HUES6 (cell line): Measurements from ENCODE around the gene PITPNC1.
"Not testable (repeated sequence)": the region's sequence is repeated elsewhere in the genome, so short reads cannot be mapped to it uniquely, and the experiment has no call there.

ENCODE experiments used
- H3K27ac ChIP-seq: 2 replicates; pipeline ENCODE4 v1.7.0; 2013; ENCODE audit warnings: low read depth, mild to moderate bottlenecking, low read length, inconsistent platforms
- H3K27me3 ChIP-seq: 2 replicates; pipeline ENCODE4 v1.6.1; 2013; ENCODE audit warnings: low read length; ENCODE audit not compliant: control insufficient read depth, insufficient read depth
- H3K36me3 ChIP-seq: 2 replicates; pipeline ENCODE4 v1.6.1; 2013; ENCODE audit warnings: low read length; ENCODE audit not compliant: control insufficient read depth, insufficient read depth
- H3K4me1 ChIP-seq: 2 replicates; pipeline ENCODE4 v1.6.1; 2013; ENCODE audit warnings: low read length; ENCODE audit not compliant: control insufficient read depth, insufficient read depth
- H3K4me3 ChIP-seq: 2 replicates; pipeline ENCODE4 v1.5.1; 2013; ENCODE audit warnings: low read depth, low read length
- H3K9ac ChIP-seq: one replicate; pipeline ENCODE4 v1.6.1; 2013; ENCODE audit warnings: mild to moderate bottlenecking, low read length
- H3K9me3 ChIP-seq: 2 replicates; pipeline ENCODE4 v1.6.1; 2013; ENCODE audit warnings: low read depth, low read length; ENCODE audit not compliant: control insufficient read depth, insufficient read depth

Gene PITPNC1

DNA sequence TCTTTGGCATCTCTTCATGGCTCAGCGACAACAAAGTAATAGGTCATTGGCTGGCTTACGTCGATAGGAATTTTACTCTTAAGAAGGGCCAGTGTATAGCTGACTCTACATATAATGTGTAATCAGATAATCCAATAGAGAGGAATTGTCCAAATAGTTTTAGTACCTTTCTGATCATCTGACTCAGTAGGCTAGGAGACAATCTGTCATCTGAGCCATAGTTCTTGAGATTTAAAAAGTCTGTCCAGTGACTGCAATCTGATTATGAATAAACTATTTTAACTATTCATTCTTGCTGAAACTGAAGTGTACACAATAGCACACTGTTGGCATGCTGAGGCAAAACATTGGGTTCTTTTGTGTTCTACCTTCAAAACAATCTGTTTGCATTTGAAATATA lies 319.3 kb downstream of the PITPNC1 start:
- H3K9me3 ChIP-seq, result no peaks in the 10 kb centered on the region
- H3K9ac ChIP-seq, result no peak overlapping the region
- no peak overlapping the region for H3K4me3 ChIP-seq
- H3K27ac ChIP-seq, result no peak overlapping the region
- H3K27me3 ChIP-seq, result no peaks in the 10 kb centered on the region
- H3K36me3 ChIP-seq, result no peaks in the 10 kb centered on the region
- H3K4me1 ChIP-seq, result peaks cover 3% of the 10 kb centered on the region; the same call in 1 of the 2 replicates

DNA sequence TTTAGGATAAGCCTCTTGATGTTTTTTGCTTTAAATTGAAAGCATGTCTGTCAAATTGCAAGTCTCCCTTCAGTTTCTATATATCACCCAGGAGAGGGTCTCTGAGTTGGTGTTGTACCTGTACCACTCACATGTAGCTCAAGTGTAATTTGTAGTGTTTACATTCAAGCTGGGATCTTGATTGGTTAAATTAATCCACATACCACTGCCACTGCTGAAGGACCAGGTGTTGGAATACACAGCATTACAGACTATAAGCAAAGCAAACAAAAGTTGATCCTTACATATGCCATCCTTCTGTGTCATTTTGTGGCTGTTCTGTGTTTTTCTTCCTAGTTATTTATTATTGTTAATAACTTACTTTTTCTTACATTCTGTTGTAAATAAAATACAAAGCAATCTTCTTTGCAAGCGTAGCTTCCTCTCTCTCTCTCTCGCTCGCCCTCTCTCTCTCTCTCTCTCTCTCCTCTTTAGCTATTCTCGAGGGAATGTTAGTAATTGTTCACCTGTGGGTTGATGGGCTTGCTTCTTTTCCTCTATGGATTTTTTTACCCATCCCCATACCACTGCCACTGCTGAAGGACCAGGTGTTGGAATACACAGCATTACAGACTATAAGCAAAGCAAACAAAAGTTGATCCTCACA lies 319.9 kb downstream of the PITPNC1 start:
- Histone ChIP-seq H3K27me3 (no peaks in the 10 kb centered on the region), H3K4me3 (no peak overlapping the region), H3K36me3 (no peaks in the 10 kb centered on the region), H3K4me1 (peaks cover 3% of the 10 kb centered on the region; the same call in 1 of the 2 replicates), H3K9me3 (no peaks in the 10 kb centered on the region), H3K9ac (no peak overlapping the region), H3K27ac (no peak overlapping the region)

DNA sequence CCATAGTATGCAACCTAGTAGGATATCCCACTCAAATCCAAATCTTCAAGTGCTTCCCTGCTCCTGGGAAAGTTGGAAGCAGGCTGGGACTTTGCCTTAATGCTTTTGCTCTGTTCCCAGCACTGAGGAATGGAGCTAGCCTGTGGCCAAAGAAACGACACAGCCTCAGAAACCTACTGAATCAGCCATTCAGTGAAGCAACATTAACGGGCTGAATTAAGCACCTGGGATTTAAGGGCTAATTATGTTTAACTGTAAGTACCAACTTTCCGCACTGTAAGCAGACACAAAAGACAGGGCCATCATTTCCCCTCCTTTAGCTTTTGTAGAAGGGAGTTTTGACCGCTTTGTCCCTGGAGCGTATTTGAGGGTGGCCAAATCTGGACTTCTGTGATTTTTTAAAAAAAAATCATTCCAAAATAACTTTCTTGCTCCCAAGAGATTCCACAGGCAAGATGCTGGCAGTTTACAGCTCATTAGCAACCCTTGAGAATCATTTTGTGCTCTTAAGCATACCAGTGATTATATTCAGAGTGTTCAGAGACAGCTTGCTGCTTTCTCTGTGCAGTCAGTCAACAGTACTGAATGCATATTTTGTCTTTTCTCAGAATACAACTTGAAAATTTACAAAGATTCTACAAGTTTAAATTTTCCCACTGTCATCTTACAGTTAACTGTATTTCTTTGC lies 323.1 kb downstream of the PITPNC1 start:
- Histone ChIP-seq H3K4me1 (peaks cover 3% of the 10 kb centered on the region; the same call in 1 of the 2 replicates), H3K9ac (no peak overlapping the region), H3K9me3 (no peaks in the 10 kb centered on the region), H3K36me3 (no peaks in the 10 kb centered on the region), H3K27me3 (no peaks in the 10 kb centered on the region), H3K4me3 (no peak overlapping the region), H3K27ac (no peak overlapping the region)

- Histone ChIP-seq H3K36me3 (no peaks in the 10 kb centered on the region), H3K4me1 (peaks cover 3% of the 10 kb centered on the region; the same call in 1 of the 2 replicates), H3K9me3 (no peaks in the 10 kb centered on the region), H3K27ac (no peak overlapping the region), H3K4me3 (no peak overlapping the region), H3K9ac (no peak overlapping the region), H3K27me3 (no peaks in the 10 kb centered on the region)
Observed at GRCh38 chr17:67700725-67701119, 323.6 kb downstream of the PITPNC1 start.

DNA sequence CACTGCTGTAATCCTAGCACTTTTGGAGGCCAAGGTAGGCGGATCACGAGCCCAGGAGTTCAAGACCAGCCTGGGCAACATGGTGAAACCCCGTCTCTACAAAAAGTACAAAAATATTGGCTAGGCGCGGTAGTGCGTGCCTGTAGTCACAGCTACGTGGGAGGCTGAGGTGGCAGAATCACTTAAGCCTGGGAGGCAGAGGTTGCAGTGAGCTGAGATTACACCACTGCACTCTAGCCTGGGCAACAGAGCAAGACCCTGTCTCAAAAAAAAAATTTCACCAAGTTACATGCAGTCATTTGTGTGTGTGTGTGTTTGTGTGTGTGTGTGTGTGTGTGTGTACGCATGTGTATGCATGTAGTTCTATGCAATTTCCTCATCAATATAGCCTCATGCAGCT lies 325.8 kb downstream of the PITPNC1 start:
- not testable (repeated sequence) for H3K36me3 ChIP-seq, H3K9me3 ChIP-seq, H3K4me1 ChIP-seq, H3K4me3 ChIP-seq, H3K9ac ChIP-seq, H3K27me3 ChIP-seq, H3K27ac ChIP-seq

DNA sequence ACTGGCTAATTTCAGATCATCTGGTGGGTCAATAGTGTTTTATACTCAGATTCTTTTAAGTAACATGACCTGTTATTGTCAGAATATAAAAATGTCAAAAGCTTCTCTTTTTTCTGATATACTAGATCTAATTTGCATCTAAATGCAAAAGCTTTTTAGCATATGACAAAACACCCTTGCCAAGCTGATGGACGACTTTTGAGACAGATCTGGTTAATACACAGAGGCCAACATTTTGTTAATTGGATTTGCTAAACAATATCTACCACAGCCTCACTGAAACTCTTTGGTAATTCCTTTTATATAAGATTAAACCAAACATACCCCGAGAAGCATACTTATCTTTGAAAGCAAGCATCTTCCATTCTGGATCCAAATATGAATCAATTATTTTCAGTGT lies 330.4 kb downstream of the PITPNC1 start:
- H3K4me1 ChIP-seq, result peaks cover 4% of the 10 kb centered on the region; the same call in 1 of the 2 replicates
- no peaks in the 10 kb centered on the region for H3K9me3 ChIP-seq
- H3K4me3 ChIP-seq, result no peak overlapping the region
- H3K27me3 ChIP-seq, result no peaks in the 10 kb centered on the region
- H3K27ac ChIP-seq, result no peak overlapping the region
- H3K36me3 ChIP-seq, result no peaks in the 10 kb centered on the region
- H3K9ac ChIP-seq, result no peak overlapping the region

GRCh38 chr17:67708378-67708777 lies 331.3 kb downstream of the PITPNC1 start:
- H3K4me1 ChIP-seq, result peaks cover 4% of the 10 kb centered on the region; the same call in 1 of the 2 replicates
- H3K9me3 ChIP-seq, result peaks cover 5% of the 10 kb centered on the region; the same call in 1 of the 2 replicates
- H3K27me3 ChIP-seq, result no peaks in the 10 kb centered on the region
- H3K4me3 ChIP-seq, result no peak overlapping the region
- no peaks in the 10 kb centered on the region for H3K36me3 ChIP-seq
- no peak overlapping the region for H3K27ac ChIP-seq
- no peak overlapping the region for H3K9ac ChIP-seq

- Histone ChIP-seq H3K27me3 (no peaks in the 10 kb centered on the region), H3K4me1 (peaks cover 7% of the 10 kb centered on the region; the same call in 1 of the 2 replicates), H3K36me3 (no peaks in the 10 kb centered on the region), H3K27ac (no peak overlapping the region), H3K4me3 (no peak overlapping the region), H3K9ac (no peak overlapping the region), H3K9me3 (peaks cover 9% of the 10 kb centered on the region; the same call in 1 of the 2 replicates)
Observed at GRCh38 chr17:67711916-67712315, 334.8 kb downstream of the PITPNC1 start.

- H3K4me3 ChIP-seq, result no peak overlapping the region
- H3K4me1 ChIP-seq, result peaks cover 10% of the 10 kb centered on the region; the same call in 1 of the 2 replicates
- H3K36me3 ChIP-seq, result no peaks in the 10 kb centered on the region
- H3K27ac ChIP-seq, result no peak overlapping the region
- H3K27me3 ChIP-seq, result no peaks in the 10 kb centered on the region
- H3K9ac ChIP-seq, result no peak overlapping the region
- peaks cover 9% of the 10 kb centered on the region; the same call in 1 of the 2 replicates for H3K9me3 ChIP-seq
Observed at GRCh38 chr17:67712375-67712774, 335.3 kb downstream of the PITPNC1 start.

GRCh38 chr17:67713169-67713568 lies 336.1 kb downstream of the PITPNC1 start:
- no peaks in the 10 kb centered on the region for H3K27me3 ChIP-seq
- peaks cover 9% of the 10 kb centered on the region; the same call in 1 of the 2 replicates for H3K9me3 ChIP-seq
- H3K27ac ChIP-seq, result no peak overlapping the region
- peaks cover 10% of the 10 kb centered on the region; the same call in 1 of the 2 replicates for H3K4me1 ChIP-seq
- no peak overlapping the region for H3K9ac ChIP-seq
- H3K4me3 ChIP-seq, result no peak overlapping the region
- no peaks in the 10 kb centered on the region for H3K36me3 ChIP-seq

GRCh38 chr17:67716405-67716798 lies 339.3 kb downstream of the PITPNC1 start:
- H3K4me3 ChIP-seq, result no peak overlapping the region
- peaks cover 17% of the 10 kb centered on the region for H3K36me3 ChIP-seq
- H3K4me1 ChIP-seq, result 0 out of 2 replicates have a peak, but pooled peaks cover 6% of the 10 kb centered on the region
- no peaks in the 10 kb centered on the region for H3K27me3 ChIP-seq
- no peak overlapping the region for H3K27ac ChIP-seq
- peaks cover 9% of the 10 kb centered on the region; the same call in 1 of the 2 replicates for H3K9me3 ChIP-seq
- H3K9ac ChIP-seq, result no peak overlapping the region
